Fibroblast of skin of back (primary cell): ENCODE measurements around the gene CEP152. TPM values are rescaled to one million over a fixed set of nuclear protein-coding genes. Genes with fewer than 3 reads are reported as not detected.
"Not testable (repeated sequence)": the region's sequence is repeated elsewhere in the genome, so short reads cannot be mapped to it uniquely, and the experiment has no call there.

Experiments
- DNase-seq: peaks from one replicate; pipeline ENCODE4 v3.0.0-alpha.2; 2013
- polyA plus RNA-seq, 2 experiments: library from polyadenylated mRNA; unstranded; fragments of 120-200 nt; gene quantifications; one replicate each; pipeline ENCODE4 v1.2.1, GENCODE V29; 2013; ENCODE audit not compliant: insufficient read length in 2 of 2

Gene CEP152
- 7.2 TPM for polyA plus RNA-seq (2013, experiment 1 of 2; ENCODE audit: insufficient read length)
- 2.4 TPM for polyA plus RNA-seq (2013, experiment 2 of 2; ENCODE audit: insufficient read length)

GRCh38 chr15:48810414-48811324 is at the start of gene CEP152:
CEP152 (minus strand) TSS chr15:48811069; CDS start chr15:48805649, 5,420 bp downstream.
- peak; percentile 100 for DNase-seq

- DNase-seq = peak; percentile 57
These were observed 48.6 kb upstream of the CEP152 start for GRCh38 chr15:48859426-48859825.

GRCh38 chr15:48858401-48858800 is 47.5 kb upstream of the CEP152 start:
- DNase-seq = peak; percentile 69

- peak; percentile 72 for DNase-seq
These were observed 46.1 kb upstream of the CEP152 start for GRCh38 chr15:48856942-48857341.

- peak; percentile 64 for DNase-seq
These were observed 44.9 kb upstream of the CEP152 start for GRCh38 chr15:48855501-48856440.

GRCh38 chr15:48854434-48854833 is 43.6 kb upstream of the CEP152 start:
- not testable (repeated sequence) for DNase-seq

GRCh38 chr15:48851956-48852355 is 41.1 kb upstream of the CEP152 start:
- no peak for DNase-seq

GRCh38 chr15:48850648-48851047 is 39.8 kb upstream of the CEP152 start:
- DNase-seq = no peak

- DNase-seq = no peak
These were observed 34.3 kb upstream of the CEP152 start for GRCh38 chr15:48845123-48845522.

GRCh38 chr15:48842501-48842900 is 31.6 kb upstream of the CEP152 start:
- no peak for DNase-seq

- no peak for DNase-seq
These were observed 23.9 kb upstream of the CEP152 start for GRCh38 chr15:48834756-48835155.

- peak; percentile 19 for DNase-seq
These were observed 22.8 kb upstream of the CEP152 start for GRCh38 chr15:48833526-48834239.

- DNase-seq = no peak
These were observed 21.8 kb upstream of the CEP152 start for GRCh38 chr15:48832648-48833047.

GRCh38 chr15:48828906-48829305 is 18.0 kb upstream of the CEP152 start:
- no peak for DNase-seq

- DNase-seq = no peak
These were observed 17.6 kb upstream of the CEP152 start for GRCh38 chr15:48828471-48828870.

- DNase-seq = no peak
These were observed 14.2 kb upstream of the CEP152 start for GRCh38 chr15:48825075-48825474.

- no peak for DNase-seq
These were observed 12.8 kb upstream of the CEP152 start for GRCh38 chr15:48823706-48824105.

- DNase-seq = peak; percentile 71
These were observed 12.4 kb upstream of the CEP152 start for GRCh38 chr15:48823237-48823636.

- DNase-seq = no peak
These were observed 3.4 kb upstream of the CEP152 start for GRCh38 chr15:48814286-48814685.

GRCh38 chr15:48811325-48811958 is 573 bp upstream of the CEP152 start:
- DNase-seq = no peak

- peak; percentile 88 for DNase-seq
These were observed 4.7 kb downstream of the CEP152 start for GRCh38 chr15:48806151-48806550.

- peak; percentile 73 for DNase-seq
These were observed 5.3 kb downstream of the CEP152 start for GRCh38 chr15:48805591-48805990.
